RWPE2 (cell line): Measurements from ENCODE around the gene SLCO4A1.

ENCODE experiments used
- ATAC-seq: fragments of 200-7000 bp; cut with Tn5 transposase; 3 replicates; pipeline ENCODE4 v1.9.1; 2021; ENCODE audit warnings: low read depth
- DNase-seq: peaks from one replicate; pipeline ENCODE4 v3.0.0-alpha.2; 2020; ENCODE audit warnings: low spot score
- H3K27ac ChIP-seq: fragments of 450-650 bp; 2 replicates; pipeline ENCODE4 v1.5.1; 2017; ENCODE audit warnings: mild to moderate bottlenecking; ENCODE audit not compliant: poor library complexity, severe bottlenecking
- H3K27me3 ChIP-seq: fragments of 250-450 bp; sonication (Bioruptor Pico); 2 replicates; pipeline ENCODE4 v1.5.1; 2021; ENCODE audit warnings: mild to moderate bottlenecking, moderate library complexity; ENCODE audit not compliant: insufficient read depth, poor library complexity, severe bottlenecking
- H3K36me3 ChIP-seq: fragments of 250-450 bp; sonication (Bioruptor Pico); 2 replicates; pipeline ENCODE4 v1.5.1; 2020; ENCODE audit warnings: low read depth, mild to moderate bottlenecking, moderate library complexity
- H3K4me1 ChIP-seq: fragments of 250-450 bp; sonication (Bioruptor Pico); 2 replicates; pipeline ENCODE4 v1.5.1; 2021; ENCODE audit warnings: mild to moderate bottlenecking, moderate library complexity; ENCODE audit not compliant: insufficient read depth, poor library complexity, severe bottlenecking
- H3K4me3 ChIP-seq: fragments of 250-450 bp; sonication (Bioruptor Pico); 2 replicates; pipeline ENCODE4 v1.5.1; 2021; ENCODE audit warnings: mild to moderate bottlenecking, moderate library complexity; ENCODE audit not compliant: severe bottlenecking
- H3K9me3 ChIP-seq: fragments of 250-450 bp; sonication (Bioruptor Pico); 2 replicates; pipeline ENCODE4 v1.5.1; 2021; ENCODE audit warnings: mild to moderate bottlenecking, moderate library complexity; ENCODE audit not compliant: severe bottlenecking
- TF ChIP-seq, protein P1 (sequence below): fragments of 450-650 bp; IDR thresholded peaks from one replicate; pipeline ENCODE4 v1.5.1; 2017; ENCODE audit warnings: mild to moderate bottlenecking, moderate library complexity; ENCODE audit not compliant: poor library complexity, severe bottlenecking

SLCO4A1 gene

DNA sequence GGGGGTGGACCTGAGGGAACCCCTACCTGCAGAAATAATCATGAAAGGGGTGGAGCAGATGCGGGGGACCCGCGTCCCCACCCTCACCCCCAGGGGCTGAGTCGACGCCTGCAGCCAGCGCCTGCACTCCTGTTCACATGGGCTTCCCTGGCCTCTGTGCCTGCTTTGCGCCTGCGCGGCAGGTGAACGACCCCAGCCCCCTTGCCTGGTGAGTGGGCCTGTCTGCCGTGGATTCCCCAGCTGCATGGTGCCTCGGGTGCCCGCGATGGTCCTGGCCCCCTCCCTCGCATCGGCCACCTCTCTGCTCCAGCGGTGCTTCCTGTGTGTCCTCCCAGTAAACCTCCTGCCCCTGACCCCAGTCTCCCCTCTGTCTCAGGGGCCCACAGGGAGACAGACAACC, 47.6 kb downstream of the SLCO4A1 start:
- DNase-seq (peak; percentile 82), ATAC-seq (no peak)
- TF ChIP-seq, protein P1, sequence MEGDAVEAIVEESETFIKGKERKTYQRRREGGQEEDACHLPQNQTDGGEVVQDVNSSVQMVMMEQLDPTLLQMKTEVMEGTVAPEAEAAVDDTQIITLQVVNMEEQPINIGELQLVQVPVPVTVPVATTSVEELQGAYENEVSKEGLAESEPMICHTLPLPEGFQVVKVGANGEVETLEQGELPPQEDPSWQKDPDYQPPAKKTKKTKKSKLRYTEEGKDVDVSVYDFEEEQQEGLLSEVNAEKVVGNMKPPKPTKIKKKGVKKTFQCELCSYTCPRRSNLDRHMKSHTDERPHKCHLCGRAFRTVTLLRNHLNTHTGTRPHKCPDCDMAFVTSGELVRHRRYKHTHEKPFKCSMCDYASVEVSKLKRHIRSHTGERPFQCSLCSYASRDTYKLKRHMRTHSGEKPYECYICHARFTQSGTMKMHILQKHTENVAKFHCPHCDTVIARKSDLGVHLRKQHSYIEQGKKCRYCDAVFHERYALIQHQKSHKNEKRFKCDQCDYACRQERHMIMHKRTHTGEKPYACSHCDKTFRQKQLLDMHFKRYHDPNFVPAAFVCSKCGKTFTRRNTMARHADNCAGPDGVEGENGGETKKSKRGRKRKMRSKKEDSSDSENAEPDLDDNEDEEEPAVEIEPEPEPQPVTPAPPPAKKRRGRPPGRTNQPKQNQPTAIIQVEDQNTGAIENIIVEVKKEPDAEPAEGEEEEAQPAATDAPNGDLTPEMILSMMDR = no peak
- Histone ChIP-seq H3K27ac (no peak overlapping the region), H3K27me3 (peaks cover 30% of the 10 kb centered on the region), H3K4me3 (no peak overlapping the region), H3K9me3 (no peaks in the 10 kb centered on the region), H3K36me3 (no peaks in the 10 kb centered on the region), H3K4me1 (no peaks in the 10 kb centered on the region)

DNA sequence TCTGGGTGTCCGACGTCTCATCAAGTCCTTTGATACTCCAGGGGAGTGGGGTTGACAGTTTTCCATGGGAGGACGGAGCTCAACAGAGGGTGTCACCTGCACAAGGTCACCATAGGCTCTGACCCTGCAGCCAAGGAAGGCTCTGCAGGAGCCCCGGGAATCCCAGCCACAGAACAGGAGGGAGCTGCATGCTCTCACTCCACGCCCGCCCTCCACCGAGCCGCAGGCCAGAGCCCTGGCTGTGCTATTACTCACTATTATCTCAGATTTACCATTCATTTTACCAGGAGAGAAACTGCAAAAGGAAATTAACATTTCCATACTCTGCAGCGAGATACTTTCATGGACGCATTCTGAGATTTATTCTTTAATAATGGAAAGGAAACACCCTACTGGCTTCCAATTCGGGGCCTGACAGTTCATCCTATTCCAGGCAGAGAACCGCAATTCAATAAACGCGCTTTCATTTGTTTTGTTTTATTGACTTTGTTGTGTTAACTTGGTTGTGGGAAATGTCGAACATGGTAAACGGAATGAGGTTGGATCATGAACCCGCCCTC, 48.0 kb downstream of the SLCO4A1 start:
- TF ChIP-seq, protein P1 = no peak
- no peak overlapping the region for H3K4me3 ChIP-seq
- no peaks in the 10 kb centered on the region for H3K4me1 ChIP-seq
- ATAC-seq = no peak
- peaks cover 34% of the 10 kb centered on the region for H3K27me3 ChIP-seq
- DNase-seq = no peak
- H3K36me3 ChIP-seq = no peaks in the 10 kb centered on the region
- no peaks in the 10 kb centered on the region for H3K9me3 ChIP-seq
- no peak overlapping the region for H3K27ac ChIP-seq

DNA sequence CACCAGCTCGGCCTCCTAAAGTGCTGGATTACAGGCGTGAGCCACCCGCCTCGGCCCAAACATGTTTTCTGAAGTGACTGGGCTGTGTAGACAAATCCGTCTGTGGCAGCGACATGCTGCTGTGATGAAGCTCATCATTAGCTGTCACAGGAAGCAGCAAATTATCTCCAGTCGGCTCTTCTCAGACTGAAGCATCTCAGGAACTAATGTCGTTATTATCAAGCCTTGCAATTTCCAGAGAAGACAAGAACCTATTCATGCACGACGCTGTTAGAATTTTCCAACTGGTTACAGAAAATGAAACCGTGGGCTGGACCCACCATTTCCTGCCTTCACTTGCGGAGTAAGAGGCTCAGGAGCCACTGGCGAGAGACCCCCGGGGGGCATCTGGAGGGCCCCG, 49.2 kb downstream of the SLCO4A1 start:
- TF ChIP-seq, protein P1 = no peak
- Histone ChIP-seq H3K36me3 (no peaks in the 10 kb centered on the region), H3K27ac (no peak overlapping the region), H3K4me1 (no peaks in the 10 kb centered on the region), H3K27me3 (peaks cover 31% of the 10 kb centered on the region), H3K9me3 (no peaks in the 10 kb centered on the region), H3K4me3 (no peak overlapping the region)
- no peak for ATAC-seq
- no peak for DNase-seq

DNA sequence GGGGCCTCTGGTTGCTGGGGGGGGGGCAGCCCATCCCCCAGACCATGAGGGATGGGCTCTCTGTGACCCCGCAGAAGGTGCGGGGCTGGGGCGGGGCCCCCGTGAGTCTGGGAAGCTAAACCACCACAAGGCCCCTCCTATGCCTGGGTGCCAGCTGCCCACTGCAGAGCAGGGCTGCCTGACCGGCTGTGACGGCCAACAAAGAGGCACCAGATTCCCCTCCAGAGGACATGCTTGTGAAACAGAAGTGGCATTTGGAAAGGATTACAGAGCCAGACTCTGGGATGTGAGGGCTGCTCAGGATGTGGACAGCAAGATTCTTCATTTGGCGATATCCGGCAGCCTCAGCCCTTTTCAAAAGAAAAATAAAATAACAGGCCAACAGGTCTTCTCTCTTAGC, 49.9 kb downstream of the SLCO4A1 start:
- Histone ChIP-seq H3K27me3 (peaks cover 31% of the 10 kb centered on the region), H3K9me3 (no peaks in the 10 kb centered on the region), H3K27ac (no peak overlapping the region), H3K4me1 (no peaks in the 10 kb centered on the region), H3K4me3 (no peak overlapping the region), H3K36me3 (no peaks in the 10 kb centered on the region)
- TF ChIP-seq, protein P1 = no peak
- ATAC-seq = no peak
- no peak for DNase-seq

DNA sequence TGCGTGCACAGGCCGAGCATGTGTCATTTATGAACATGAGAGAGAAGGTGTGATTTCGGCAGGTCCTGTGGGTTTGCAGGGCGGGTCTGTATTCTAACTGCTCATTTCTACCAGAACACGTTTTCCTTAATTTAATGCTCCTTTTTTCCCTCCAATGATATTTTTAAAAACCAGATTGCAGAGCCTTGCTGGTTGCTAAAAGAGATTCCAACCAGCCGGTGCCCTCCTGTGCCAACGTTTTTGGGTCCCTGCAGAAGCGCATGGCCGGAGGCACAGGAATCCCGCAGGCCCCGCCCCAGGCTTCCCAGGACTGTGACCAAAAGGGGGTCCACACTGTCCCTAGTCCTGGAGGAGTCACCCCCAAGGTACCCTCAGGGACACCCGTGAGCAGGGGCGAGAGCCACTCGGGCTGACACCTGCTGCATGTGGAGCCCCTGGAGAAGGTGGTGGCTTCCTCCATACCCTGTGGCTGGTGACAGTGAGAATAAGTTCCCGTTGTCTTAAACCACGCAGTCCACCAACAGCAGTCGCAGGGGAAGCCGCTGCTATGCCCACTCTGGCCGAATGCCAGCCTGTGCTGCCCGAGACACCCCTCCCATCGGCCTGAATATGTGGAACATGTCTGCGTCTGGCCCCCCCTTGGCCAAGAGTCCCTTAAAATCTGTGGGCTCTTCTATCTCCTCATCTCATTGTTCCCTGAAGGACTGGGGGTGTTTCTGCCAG, 50.7 kb downstream of the SLCO4A1 start:
- H3K27me3 ChIP-seq = peaks cover 33% of the 10 kb centered on the region
- TF ChIP-seq, protein P1 = no peak
- ATAC-seq (no peak), DNase-seq (no peak)
- no peaks in the 10 kb centered on the region for H3K9me3 ChIP-seq
- no peaks in the 10 kb centered on the region for H3K4me1 ChIP-seq
- H3K36me3 ChIP-seq = no peaks in the 10 kb centered on the region
- no peak overlapping the region for H3K4me3 ChIP-seq
- no peak overlapping the region for H3K27ac ChIP-seq
